SK-N-SH (cell line): ENCODE data around the gene SPTB. TPM values are rescaled to one million over a fixed set of nuclear protein-coding genes. Genes with fewer than 3 reads are reported as not detected.

Experiments used
- CTCF ChIA-PET: fragments of 300-600, 350-600 bp; formaldehyde crosslinking; extraction: SDS; loops from one replicate; lab custom pipeline; 2021; lab: Yijun Ruan, JAX
- POLR2A ChIA-PET: fragments of 350-600 bp; sonication (Branson Sonifier 250); formaldehyde crosslinking; extraction: SDS; loops from one replicate; lab custom pipeline; 2020; ENCODE audit warnings: antibody characterized with exemption, inconsistent platforms; lab: Yijun Ruan, JAX
- DNase-seq: peaks from one replicate; pipeline ENCODE4 v3.0.0; 2012
- H2AFZ ChIP-seq: fragments of 200-600 bp; sonication (generic); 2 replicates; pipeline ENCODE4 v1.8.1; 2016; ENCODE audit warnings: antibody characterized with exemption, mild to moderate bottlenecking, low read depth
- H3F3A ChIP-seq: fragments of 200-600 bp; sonication (generic); replicated peaks from 2 replicates; pipeline ENCODE3; 2016; ENCODE audit warnings: antibody characterized with exemption, mild to moderate bottlenecking; ENCODE audit not compliant: insufficient read depth
- H3K27ac ChIP-seq, 2 experiments: fragments of 200-500 bp in 1 of 2; fragments of 200-600 bp in 1 of 2; sonication (Bioruptor generic) in 1 of 2; sonication (generic), shearing (Covaris generic) in 1 of 2; 2 replicates each; pipeline versions ENCODE4 v1.5.1 to v1.6.1; 2014 to 2016; ENCODE audit warnings: low read depth in 2 of 2, inconsistent platforms in 1 of 2, low read length in 1 of 2, mild to moderate bottlenecking in 1 of 2, mixed read lengths in 1 of 2
- H3K27me3 ChIP-seq: fragments of 200-600 bp; sonication (generic), shearing (Covaris generic); 2 replicates; pipeline ENCODE4 v1.6.1; 2016; ENCODE audit warnings: mixed run types; ENCODE audit not compliant: insufficient read depth
- H3K36me3 ChIP-seq, 2 experiments: fragments of 200-500 bp in 1 of 2; fragments of 200-600 bp in 1 of 2; sonication (Bioruptor generic) in 1 of 2; sonication (generic) in 1 of 2; replicated peaks in 1 of 2; 2 replicates each; pipeline versions ENCODE3 to v1.5.1; 2014 to 2016; ENCODE audit warnings: low read length in 1 of 2, mild to moderate bottlenecking in 1 of 2; ENCODE audit not compliant: insufficient read depth in 2 of 2, control insufficient read depth in 1 of 2
- H3K4me1 ChIP-seq, 2 experiments: fragments of 200-500 bp in 1 of 2; fragments of 200-600 bp in 1 of 2; sonication (Bioruptor generic) in 1 of 2; sonication (generic), shearing (Covaris generic) in 1 of 2; 2 replicates each; pipeline versions ENCODE4 v1.5.1 to v1.6.1; 2014 to 2016; ENCODE audit warnings: low read depth in 1 of 2, low read length in 1 of 2, mixed run types in 1 of 2; ENCODE audit not compliant: insufficient read depth in 2 of 2, control insufficient read depth in 1 of 2
- H3K4me2 ChIP-seq: fragments of 200-600 bp; sonication (generic), shearing (Covaris generic); 2 replicates; pipeline ENCODE4 v1.6.1; 2017; ENCODE audit warnings: mixed run types
- H3K4me3 ChIP-seq, 2 experiments: fragments of 200-500 bp in 1 of 2; fragments of 200-600 bp in 1 of 2; sonication (Bioruptor generic) in 1 of 2; sonication (generic), shearing (Covaris generic) in 1 of 2; 2 replicates each; pipeline versions ENCODE4 v1.5.1 to v1.8.1; 2014 to 2016; ENCODE audit warnings: low read depth in 2 of 2, inconsistent platforms in 1 of 2, low read length in 1 of 2, mild to moderate bottlenecking in 1 of 2, mixed read lengths in 1 of 2, moderate library complexity in 1 of 2
- H3K79me2 ChIP-seq: fragments of 200-600 bp; sonication (generic); 2 replicates; pipeline ENCODE4 v1.8.1; 2017; ENCODE audit warnings: mild to moderate bottlenecking; ENCODE audit not compliant: insufficient read depth
- H3K9ac ChIP-seq: fragments of 200-600 bp; sonication (generic); 2 replicates; pipeline ENCODE4 v1.6.1; 2017; ENCODE audit warnings: mixed run types
- H3K9me2 ChIP-seq: fragments of 200-600 bp; sonication (generic); 2 replicates; pipeline ENCODE4 v1.6.1; 2017; ENCODE audit warnings: mixed run types
- H3K9me3 ChIP-seq: fragments of 200-600 bp; sonication (generic); 2 replicates; pipeline ENCODE4 v1.6.1; 2017; ENCODE audit warnings: mixed run types, mild to moderate bottlenecking, moderate library complexity
- H4K20me1 ChIP-seq: fragments of 200-600 bp; sonication (generic); 2 replicates; pipeline ENCODE4 v1.6.1; 2017; ENCODE audit warnings: mild to moderate bottlenecking, mixed run types; ENCODE audit not compliant: insufficient read depth
- ELF1 ChIP-seq: IDR thresholded peaks from 2 replicates; pipeline ENCODE4 v1.4.0; 2012
- EP300 ChIP-seq, 2 experiments: IDR thresholded peaks; 2 replicates each; pipeline versions ENCODE4 v1.4.0 to v1.6.1; 2012; ENCODE audit warnings: borderline replicate concordance in 1 of 2, low read depth in 1 of 2, low read length in 1 of 2
- EZH2phosphoT487 ChIP-seq: fragments of 200-600 bp; sonication (generic); IDR thresholded peaks from 2 replicates; pipeline ENCODE4 v1.6.1; 2017; ENCODE audit warnings: low read depth, mixed run types, mild to moderate bottlenecking, antibody characterized with exemption, moderate library complexity, borderline replicate concordance
- FOSL2 ChIP-seq: IDR thresholded peaks from 2 replicates; pipeline ENCODE4 v1.4.0; 2012; ENCODE audit warnings: low read depth, mild to moderate bottlenecking, moderate library complexity, borderline replicate concordance
- FOXJ3 ChIP-seq: sonication (generic); formaldehyde crosslinking; IDR thresholded peaks from 2 replicates; pipeline ENCODE4 v1.5.1; 2020; ENCODE audit warnings: mild to moderate bottlenecking, missing genetic modification reagents
- IRF3 ChIP-seq: fragments of 150-350 bp; IDR thresholded peaks from 2 replicates; pipeline ENCODE4 v1.6.1; 2016; ENCODE audit warnings: mild to moderate bottlenecking, low read depth, low read length
- MEF2A ChIP-seq: IDR thresholded peaks from 2 replicates; pipeline ENCODE4 v1.4.0; 2012; ENCODE audit warnings: low read depth, borderline replicate concordance
- MXI1 ChIP-seq: IDR thresholded peaks from 2 replicates; pipeline ENCODE4 v1.6.1; 2012; ENCODE audit warnings: mild to moderate bottlenecking, low read depth, low read length, improper control_type of control experiment
- NFIC ChIP-seq: IDR thresholded peaks from 2 replicates; pipeline ENCODE4 v1.4.0; 2012; ENCODE audit warnings: borderline replicate concordance
- NRF1 ChIP-seq: IDR thresholded peaks from 2 replicates; pipeline ENCODE4 v1.6.1; 2012; ENCODE audit warnings: low read depth, mild to moderate bottlenecking, low read length
- RCOR1 ChIP-seq: fragments of 150-350 bp; IDR thresholded peaks from 2 replicates; pipeline ENCODE4 v1.6.1; 2017; ENCODE audit warnings: antibody characterized with exemption, low read length
- RFX5 ChIP-seq: IDR thresholded peaks from 2 replicates; pipeline ENCODE4 v1.6.1; 2012; ENCODE audit warnings: mild to moderate bottlenecking, improper control_type of control experiment, low read length
- SMC3 ChIP-seq: IDR thresholded peaks from 2 replicates; pipeline ENCODE4 v1.6.1; 2012; ENCODE audit warnings: low read depth, low read length, improper control_type of control experiment
- TAF1 ChIP-seq: IDR thresholded peaks from 2 replicates; pipeline ENCODE4 v1.6.1; 2012; ENCODE audit warnings: low read depth, mild to moderate bottlenecking, low read length, moderate library complexity, borderline replicate concordance
- TEAD4 ChIP-seq: IDR thresholded peaks from 2 replicates; pipeline ENCODE4 v1.4.0; 2012; ENCODE audit warnings: mild to moderate bottlenecking, borderline replicate concordance; ENCODE audit not compliant: insufficient read depth
- USF1 ChIP-seq: IDR thresholded peaks from 2 replicates; pipeline ENCODE4 v1.4.0; 2012; ENCODE audit warnings: low read depth, borderline replicate concordance
- USF2 ChIP-seq: fragments of 150-350 bp; IDR thresholded peaks from 2 replicates; pipeline ENCODE4 v1.6.1; 2017; ENCODE audit warnings: antibody characterized with exemption, low read length, low read depth, borderline replicate concordance
- YY1 ChIP-seq: IDR thresholded peaks from 2 replicates; pipeline ENCODE4 v1.4.0; 2012; ENCODE audit warnings: low read depth, mild to moderate bottlenecking
- whole genome bisulfite sequencing: methylation state at CpG from one replicate; pipeline ENCODE4 v1.1.6; 2017; ENCODE audit warnings: low lambda C conversion rate; 5-methylcytosine and 5-hydroxymethylcytosine counted together
- polyA plus RNA-seq, 3 experiments: library from polyadenylated mRNA; depleted of rRNA; stranded (reverse); fragments of >200 nt; gene quantifications; 2 replicates each; pipeline ENCODE4 v1.2.3, GENCODE V29; 2012
- TF ChIP-seq, protein P1 (sequence below): IDR thresholded peaks from 2 replicates; pipeline ENCODE4 v1.4.0; 2012; ENCODE audit warnings: low read depth, borderline replicate concordance

The SPTB gene
- polyA plus RNA-seq, 1 of the 3 experiments (the other 2 are of a cell fraction), result 0.15 TPM

GRCh38 chr14:64702493-64703394 lies 177.0 kb downstream of the SPTB start (continued):
- TF ChIP-seq MXI1 (no peak), USF2 (no peak), SMC3 (no peak), MEF2A (no peak), EZH2phosphoT487 (no peak)

DNA sequence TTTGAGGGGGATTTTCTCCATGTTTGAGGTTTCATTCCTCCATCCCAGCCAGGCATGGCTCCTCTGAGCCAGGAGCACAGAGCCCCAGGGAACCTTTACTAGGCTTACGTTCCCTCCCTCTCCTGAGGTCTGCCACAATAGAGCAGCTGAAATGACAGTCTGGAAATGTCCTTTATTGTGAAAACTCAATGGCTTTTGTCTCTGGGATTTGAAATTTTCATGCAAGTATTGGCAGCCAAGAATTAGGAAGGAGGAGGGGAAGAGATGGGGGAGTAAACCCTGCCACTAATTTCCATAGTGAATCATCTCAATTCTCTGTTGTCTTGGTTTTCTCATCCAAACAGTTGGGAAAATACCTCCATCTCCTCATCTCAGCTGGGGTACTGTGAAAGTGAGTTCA lies 178.0 kb downstream of the SPTB start:
- CTCF ChIA-PET, result interaction anchor here (1.5 kb wide), 1 partner anchor 190 kb away, joined by 4 read pairs; no protein-coding TSS in a partner anchor
- Histone ChIP-seq H4K20me1 (no peaks in the 10 kb centered on the region), H3K9me3 (no peaks in the 10 kb centered on the region), H3K4me2 (no peak overlapping the region), H2AFZ (no peak overlapping the region), H3K4me3 (no peak overlapping the region), H3K4me1 (peaks cover 6 to 20% of the 10 kb centered on the region in 2 experiments; a peak in 2 of 4 replicates), H3K27me3 (peaks cover 9% of the 10 kb centered on the region), H3F3A (no peaks in the 10 kb centered on the region)
- DNase-seq, result no peak
- 94% methylated on average over 1 of the region's 1 CpG for WGBS
- TF ChIP-seq EP300 (IDR thresholded peaks at IDR 0.05; ENCODE audit: borderline replicate concordance in 1 of 2, low read depth in 1 of 2, low read length in 1 of 2), result no peak
- TF ChIP-seq FOSL2, result no peak
- no peak for TF ChIP-seq RFX5
- TF ChIP-seq, protein P1, sequence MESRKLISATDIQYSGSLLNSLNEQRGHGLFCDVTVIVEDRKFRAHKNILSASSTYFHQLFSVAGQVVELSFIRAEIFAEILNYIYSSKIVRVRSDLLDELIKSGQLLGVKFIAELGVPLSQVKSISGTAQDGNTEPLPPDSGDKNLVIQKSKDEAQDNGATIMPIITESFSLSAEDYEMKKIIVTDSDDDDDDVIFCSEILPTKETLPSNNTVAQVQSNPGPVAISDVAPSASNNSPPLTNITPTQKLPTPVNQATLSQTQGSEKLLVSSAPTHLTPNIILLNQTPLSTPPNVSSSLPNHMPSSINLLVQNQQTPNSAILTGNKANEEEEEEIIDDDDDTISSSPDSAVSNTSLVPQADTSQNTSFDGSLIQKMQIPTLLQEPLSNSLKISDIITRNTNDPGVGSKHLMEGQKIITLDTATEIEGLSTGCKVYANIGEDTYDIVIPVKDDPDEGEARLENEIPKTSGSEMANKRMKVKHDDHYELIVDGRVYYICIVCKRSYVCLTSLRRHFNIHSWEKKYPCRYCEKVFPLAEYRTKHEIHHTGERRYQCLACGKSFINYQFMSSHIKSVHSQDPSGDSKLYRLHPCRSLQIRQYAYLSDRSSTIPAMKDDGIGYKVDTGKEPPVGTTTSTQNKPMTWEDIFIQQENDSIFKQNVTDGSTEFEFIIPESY, result no peak
- TF ChIP-seq NFIC, result no peak
- TF ChIP-seq MXI1, result no peak
- TF ChIP-seq, all 33 proteins: peak for 0
- Histone ChIP-seq H3K36me3 (no peaks in the 10 kb centered on the region), H3K79me2 (peaks cover 17% of the 10 kb centered on the region; the same call in 1 of the 2 replicates), H3K9ac (no peak overlapping the region), H3K9me2 (no peaks in the 10 kb centered on the region), H3K27ac (no peak overlapping the region)
- POLR2A ChIA-PET, result no interaction called here

DNA sequence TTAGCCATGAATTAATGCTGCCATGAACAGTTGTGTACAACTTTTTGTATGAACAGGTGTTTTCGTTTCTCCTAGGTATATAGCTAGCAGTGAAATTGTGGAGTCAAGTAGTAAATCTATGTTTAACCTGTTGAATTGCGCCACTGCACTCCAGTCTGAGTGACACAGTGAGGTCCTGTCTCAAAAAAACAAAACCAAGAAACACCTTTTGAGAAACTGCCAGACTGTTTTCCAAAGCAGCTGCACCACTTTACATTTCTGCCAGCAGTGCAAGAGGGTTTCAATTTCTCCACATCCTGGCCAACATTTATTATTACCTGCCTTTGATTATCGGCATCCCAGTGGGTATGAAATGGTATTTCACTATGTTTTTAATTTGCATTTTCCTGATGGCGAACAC lies 178.8 kb downstream of the SPTB start:
- POLR2A ChIA-PET, result no interaction called here
- Histone ChIP-seq H3K79me2 (peaks cover 14% of the 10 kb centered on the region; the same call in 1 of the 2 replicates), H3K4me1 (peaks cover 6 to 13% of the 10 kb centered on the region in 2 experiments; a peak in 2 of 4 replicates), H3K4me3 (no peak overlapping the region), H3F3A (no peaks in the 10 kb centered on the region), H4K20me1 (no peaks in the 10 kb centered on the region), H3K36me3 (no peaks in the 10 kb centered on the region), H3K9me2 (no peaks in the 10 kb centered on the region), H3K9me3 (no peaks in the 10 kb centered on the region), H3K4me2 (no peak overlapping the region), H3K27ac (no peak overlapping the region), H2AFZ (no peak overlapping the region), H3K9ac (no peak overlapping the region), H3K27me3 (peaks cover 9% of the 10 kb centered on the region)
- CTCF ChIA-PET, result interaction anchor here (1.5 kb wide), 1 partner anchor 191 kb away, joined by 4 read pairs; no protein-coding TSS in a partner anchor
- WGBS, result 83% methylated on average over 4 of the region's 4 CpGs
- DNase-seq, result no peak
- no peak for TF ChIP-seq NRF1
- no peak for TF ChIP-seq TEAD4
- no peak for TF ChIP-seq YY1
- TF ChIP-seq EP300 (IDR thresholded peaks at IDR 0.05; ENCODE audit: borderline replicate concordance in 1 of 2, low read depth in 1 of 2, low read length in 1 of 2), result no peak
- TF ChIP-seq IRF3, result no peak
- TF ChIP-seq TAF1, result no peak
- TF ChIP-seq RCOR1, result no peak
- TF ChIP-seq ELF1, result no peak
- no peak for TF ChIP-seq FOXJ3 (CRISPR knock-in tag)
- TF ChIP-seq USF1, result no peak
